ENCODE measurements around the gene LRMDA. TPM values are rescaled to one million over a fixed set of nuclear protein-coding genes. Genes with fewer than 3 reads are reported as not detected.
A peak's percentile ranks its signal among the peaks of the same experiment; 100 is the strongest.

The LRMDA gene
- total RNA-seq, 4 donors from 2014 or later, result 2.2 to 7.8 (median 4.5) TPM

- in situ Hi-C loops (cut with MboI; ENCODE audit: low pct_ligation_motif_present in 1 of 4, low pct_unique_long_range_greater_than_20kb in 1 of 4, low sequenced_read_pairs in 3 of 4), result loop anchor here (25.0 kb wide), 3 partner anchors 236 to 636 kb away; no protein-coding TSS in a partner anchor
- peak overlapping the region; percentile 94 to 99 (median 97) for H3K27ac ChIP-seq
- H3K4me1 ChIP-seq, result peaks cover 0 to 39% (median 25%) of the 10 kb centered on the region in 4 donors
These were observed 30.5 kb upstream of the LRMDA start for GRCh38 chr10:75400771-75401568.

GRCh38 chr10:75401569-75402485 lies 29.6 kb upstream of the LRMDA start, which contains the start of gene ZNF503:
TSS of gene ZNF503 (minus strand) at chr10:75401764. CDS start at chr10:75401419, 345 bp downstream.
- Histone ChIP-seq H3K36me3 (no peaks in the 10 kb centered on the region), H3K4me1 (peaks cover 0 to 39% (median 25%) of the 10 kb centered on the region in 4 donors), H3K27me3 (peaks cover 20% of the 10 kb centered on the region), H3K27ac (peak within 1 kb of the TSS; percentile 94 to 99 (median 97)), H3K4me3 (peak within 1 kb of the TSS; percentile 70 to 88 (median 80)), H3K9me3 (no peaks in the 10 kb centered on the region)
- TF ChIP-seq POLR2AphosphoS5 (IDR thresholded peaks at IDR 0.05), result peak; percentile 94 to 97 (median 95)
- peak; percentile 82 for TF ChIP-seq POLR2A (IDR thresholded peaks at IDR 0.05)
- no peak for TF ChIP-seq EP300 (IDR thresholded peaks at IDR 0.05; ENCODE audit: low read depth)
- peak; percentile 13 to 67 (median 28) for TF ChIP-seq CTCF (IDR thresholded peaks at IDR 0.05)
- intact Hi-C loops (cut with DNase I; ENCODE audit: low total_unique reads) (loop anchor here (2.0 to 10.0 kb wide), 5 partner anchors 107 to 1603 kb away; no protein-coding TSS in a partner anchor), in situ Hi-C loops (cut with MboI; ENCODE audit: low pct_ligation_motif_present in 1 of 4, low pct_unique_long_range_greater_than_20kb in 1 of 4, low sequenced_read_pairs in 3 of 4) (loop anchor here (25.0 kb wide), 3 partner anchors 235 to 635 kb away; no protein-coding TSS in a partner anchor)
- 0 to 1% methylated on average over 1 to 51 of the region's 88 CpGs for WGBS, 2 donors (ENCODE audit: low coverage in 1 of 2)
- peak; percentile 94 for DNase-seq

More at GRCh38 chr10:75400771-75401568, 30.5 kb upstream of the LRMDA start:
- TF ChIP-seq POLR2A (IDR thresholded peaks at IDR 0.05), result no peak
- no peak for TF ChIP-seq EP300 (IDR thresholded peaks at IDR 0.05; ENCODE audit: low read depth)
- no peak for TF ChIP-seq POLR2AphosphoS5 (IDR thresholded peaks at IDR 0.05)
- TF ChIP-seq CTCF (IDR thresholded peaks at IDR 0.05), result no peak
- intact Hi-C loops (cut with DNase I; ENCODE audit: low total_unique reads), result loop anchor here (2.0 to 10.0 kb wide), 5 partner anchors 108 to 1604 kb away; no protein-coding TSS in a partner anchor
- Histone ChIP-seq H3K36me3 (no peaks in the 10 kb centered on the region), H3K27me3 (peaks cover 24% of the 10 kb centered on the region), H3K9me3 (no peaks in the 10 kb centered on the region), H3K4me3 (peak overlapping the region; percentile 70 to 88 (median 80))
- peak; percentile 60 for DNase-seq
- WGBS, 2 donors (ENCODE audit: low coverage in 1 of 2), result 3% methylated on average over 28 of the region's 68 CpGs; no CpG with 5 or more reads in 1 of the 2 donors

GRCh38 chr10:75402486-75403143 lies 28.8 kb upstream of the LRMDA start:
- in situ Hi-C loops (cut with MboI; ENCODE audit: low pct_ligation_motif_present in 1 of 4, low pct_unique_long_range_greater_than_20kb in 1 of 4, low sequenced_read_pairs in 3 of 4), result loop anchor here (25.0 kb wide), 3 partner anchors 235 to 635 kb away; no protein-coding TSS in a partner anchor
- DNase-seq, result peak; percentile 30
- WGBS, 2 donors (ENCODE audit: low coverage in 1 of 2), result 2% methylated on average over 8 to 41 of the region's 42 CpGs

More at GRCh38 chr10:75402486-75403143, 28.8 kb upstream of the LRMDA start:
- Histone ChIP-seq H3K36me3 (no peaks in the 10 kb centered on the region), H3K4me3 (peak overlapping the region; percentile 65 to 82 (median 74)), H3K4me1 (peaks cover 0 to 38% (median 28%) of the 10 kb centered on the region in 4 donors), H3K27me3 (peaks cover 19% of the 10 kb centered on the region), H3K27ac (peak overlapping the region; percentile 94 to 99 (median 97)), H3K9me3 (no peaks in the 10 kb centered on the region)
- intact Hi-C loops (cut with DNase I; ENCODE audit: low total_unique reads), result loop anchor here (10.0 kb wide), 3 partner anchors 142 to 1602 kb away; no protein-coding TSS in a partner anchor
- peak in 1 of 3 donors; percentile 5 for TF ChIP-seq POLR2AphosphoS5 (IDR thresholded peaks at IDR 0.05)
- peak; percentile 6 for TF ChIP-seq POLR2A (IDR thresholded peaks at IDR 0.05)
- no peak for TF ChIP-seq CTCF (IDR thresholded peaks at IDR 0.05)
- no peak for TF ChIP-seq EP300 (IDR thresholded peaks at IDR 0.05; ENCODE audit: low read depth)

All from transverse colon (tissue), 4 donors.